DMS 273 treated with DMSO at 0.1 percent for 48 hours (cell line): ENCODE measurements around the gene TENM3.
"Not testable (repeated sequence)": the region's sequence is repeated elsewhere in the genome, so short reads cannot be mapped to it uniquely, and the experiment has no call there.

Source experiments
- DNase-seq: peaks from one replicate; lab custom pipeline; 2025; lab: John Stamatoyannopoulos, UW

TENM3 gene

GRCh38 chr4:182337366-182337765 is 94.2 kb downstream of the TENM3 start:
- DNase-seq: no peak

GRCh38 chr4:182338063-182338462 is 94.9 kb downstream of the TENM3 start:
- DNase-seq: no peak

- DNase-seq: no peak
These were observed 95.5 kb downstream of the TENM3 start for GRCh38 chr4:182338746-182339145.

GRCh38 chr4:182339221-182339641 is 96.0 kb downstream of the TENM3 start:
- DNase-seq: peak; percentile 27

DNA sequence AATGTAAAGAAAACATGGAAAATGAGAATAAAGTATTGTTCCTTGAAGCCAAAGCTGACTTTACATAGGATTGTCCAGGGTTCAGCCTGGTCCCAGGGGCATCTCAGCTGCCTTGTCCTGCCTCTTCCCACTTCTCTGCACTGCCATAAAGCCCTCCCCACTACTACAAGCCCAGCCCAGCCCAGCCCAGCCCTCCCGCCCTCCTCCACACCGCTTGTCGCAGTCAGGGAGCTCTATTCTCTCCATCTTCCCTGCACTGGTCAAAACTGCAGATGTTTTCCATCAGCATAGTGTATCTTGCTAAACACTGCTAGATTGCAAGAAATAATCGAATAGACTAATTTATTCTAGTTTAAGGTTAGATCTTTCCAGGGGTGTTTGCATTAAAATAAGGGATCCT is 100.3 kb downstream of the TENM3 start:
- DNase-seq: no peak

- DNase-seq: no peak
These were observed 101.8 kb downstream of the TENM3 start for GRCh38 chr4:182344968-182345367.

- no peak for DNase-seq
These were observed 103.0 kb downstream of the TENM3 start for GRCh38 chr4:182346250-182346649.

DNA sequence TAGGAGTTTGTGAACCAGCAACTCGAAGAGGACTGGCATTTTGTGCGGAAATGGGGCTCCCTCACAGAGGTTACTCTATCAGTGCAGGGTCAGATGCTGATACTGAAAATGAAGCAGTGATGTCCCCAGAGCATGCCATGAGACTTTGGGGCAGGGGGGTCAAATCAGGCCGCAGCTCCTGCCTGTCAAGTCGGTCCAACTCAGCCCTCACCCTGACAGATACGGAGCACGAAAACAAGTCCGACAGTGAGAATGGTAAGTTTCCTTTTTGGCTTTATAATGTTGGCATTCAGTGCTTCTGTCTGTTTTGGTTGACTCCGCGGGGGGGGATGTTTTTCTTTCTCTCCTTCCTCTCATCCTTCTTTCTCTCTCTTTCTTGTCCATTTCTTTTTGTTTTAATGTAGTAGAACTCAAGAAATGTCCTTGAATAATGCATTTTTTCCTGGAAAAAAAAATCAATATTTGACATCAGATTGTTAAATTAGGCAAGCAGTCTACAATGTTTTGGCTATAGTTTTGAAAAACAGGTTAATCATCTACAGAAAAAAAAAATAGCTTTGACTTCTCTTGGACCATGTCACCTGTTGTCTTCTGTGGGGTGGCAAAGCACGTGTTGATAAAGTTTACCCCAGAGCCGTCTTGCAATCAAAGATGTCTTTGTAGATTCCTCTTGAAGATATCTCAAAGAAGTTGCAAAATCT is 103.6 kb downstream of the TENM3 start:
- DNase-seq: no peak

GRCh38 chr4:182348779-182349326 is 105.7 kb downstream of the TENM3 start:
- DNase-seq: no peak

- no peak for DNase-seq
These were observed 106.8 kb downstream of the TENM3 start for GRCh38 chr4:182350041-182350440.

- DNase-seq: no peak
These were observed 108.3 kb downstream of the TENM3 start for GRCh38 chr4:182351485-182351884.

- DNase-seq: no peak
These were observed 110.9 kb downstream of the TENM3 start for GRCh38 chr4:182354106-182354505.

DNA sequence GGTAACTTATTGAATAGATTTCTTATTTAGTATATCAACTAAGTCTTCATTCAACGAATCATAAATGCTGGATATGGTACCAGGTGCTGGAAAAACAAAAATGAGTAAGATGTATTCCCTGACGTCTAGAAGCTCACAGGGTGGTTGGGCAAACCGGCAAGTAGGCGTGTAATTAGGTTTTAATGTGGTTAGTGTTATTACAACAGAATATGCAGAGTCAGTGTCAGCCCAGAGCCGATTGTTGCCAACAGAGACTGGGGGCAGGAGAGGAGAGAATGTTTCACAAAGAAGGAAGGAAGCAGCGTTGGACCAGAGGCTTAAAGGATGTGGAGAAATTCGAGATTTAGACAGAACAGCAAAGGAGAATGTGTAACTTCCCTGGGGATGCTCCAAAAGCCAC is 111.7 kb downstream of the TENM3 start:
- no peak for DNase-seq

DNA sequence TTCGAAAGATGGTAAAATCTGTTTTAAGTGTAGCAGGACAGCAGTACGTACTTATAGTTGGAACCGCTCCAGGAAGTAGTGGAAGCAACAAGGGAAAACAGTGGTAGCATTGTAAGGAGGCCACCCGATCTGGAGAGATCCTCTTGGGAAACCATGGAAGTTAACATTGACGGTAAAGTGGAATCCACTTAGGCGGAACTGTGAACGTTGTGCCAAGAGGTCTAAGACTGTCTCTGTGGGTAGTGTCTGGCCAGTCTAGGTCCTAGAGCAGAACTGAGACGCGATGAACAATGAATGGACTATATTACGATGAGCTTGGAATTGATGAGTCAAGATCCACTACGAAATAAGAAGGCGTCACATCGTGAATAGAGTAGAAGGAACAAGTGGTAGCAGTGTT is 124.0 kb downstream of the TENM3 start:
- no peak for DNase-seq

DNA sequence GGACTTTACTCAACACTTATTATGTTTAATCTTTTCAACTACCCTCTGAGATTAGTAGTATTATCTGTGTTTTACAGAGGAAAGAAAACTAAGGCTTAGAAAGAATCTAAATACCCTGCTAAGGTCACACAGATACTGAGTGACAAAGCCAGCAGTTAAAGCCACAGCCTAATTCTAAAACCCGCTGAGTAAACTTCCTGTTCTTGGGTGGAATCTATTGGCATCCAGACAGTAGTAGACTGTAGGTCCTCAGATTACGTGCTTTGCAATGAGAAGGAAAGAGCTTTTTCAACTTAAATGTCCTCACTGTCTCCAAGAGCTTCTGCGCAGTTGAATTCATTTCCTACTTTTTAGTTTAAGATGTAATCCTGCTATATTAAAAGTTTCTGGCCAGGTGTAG is 126.0 kb downstream of the TENM3 start:
- no peak for DNase-seq

DNA sequence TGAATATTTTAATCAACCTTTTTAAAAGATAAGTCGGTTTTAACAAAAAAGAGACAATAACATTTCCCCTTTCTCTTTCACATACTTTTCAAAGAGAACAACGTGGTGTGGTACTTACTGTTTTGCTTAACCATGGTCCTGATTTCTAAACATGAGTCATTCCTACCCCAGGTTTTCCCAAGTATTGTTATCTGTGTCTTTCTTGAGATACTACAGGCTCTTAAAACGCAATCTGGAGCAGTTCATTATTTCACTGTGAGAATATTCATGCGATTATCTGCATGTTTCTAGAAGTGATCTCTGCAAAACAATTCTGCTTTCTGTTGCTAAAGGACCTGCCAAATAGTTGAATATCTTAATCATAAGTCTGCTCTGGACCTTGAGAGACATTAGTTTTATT is 127.3 kb downstream of the TENM3 start:
- DNase-seq: no peak

DNA sequence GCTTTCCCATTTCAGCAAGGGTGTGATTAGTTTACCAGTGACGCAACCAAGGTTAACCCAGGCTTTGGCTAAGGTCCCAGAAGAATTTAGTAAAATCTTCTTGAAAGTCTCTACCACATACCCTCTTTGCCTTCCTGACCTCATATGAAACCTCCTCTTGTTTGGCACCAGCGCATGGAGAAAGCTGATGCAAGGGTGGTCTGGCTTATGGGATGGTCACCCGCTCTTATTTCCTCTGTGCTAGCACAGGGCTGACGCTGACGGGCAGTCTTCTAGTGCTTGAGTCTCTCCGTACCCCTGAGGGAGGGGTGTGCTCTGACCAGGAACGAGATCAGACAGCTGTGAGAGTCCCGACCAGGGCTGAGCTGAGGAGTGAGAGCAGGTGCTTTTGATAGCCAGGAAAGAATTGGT is 137.6 kb downstream of the TENM3 start:
- no peak for DNase-seq

DNA sequence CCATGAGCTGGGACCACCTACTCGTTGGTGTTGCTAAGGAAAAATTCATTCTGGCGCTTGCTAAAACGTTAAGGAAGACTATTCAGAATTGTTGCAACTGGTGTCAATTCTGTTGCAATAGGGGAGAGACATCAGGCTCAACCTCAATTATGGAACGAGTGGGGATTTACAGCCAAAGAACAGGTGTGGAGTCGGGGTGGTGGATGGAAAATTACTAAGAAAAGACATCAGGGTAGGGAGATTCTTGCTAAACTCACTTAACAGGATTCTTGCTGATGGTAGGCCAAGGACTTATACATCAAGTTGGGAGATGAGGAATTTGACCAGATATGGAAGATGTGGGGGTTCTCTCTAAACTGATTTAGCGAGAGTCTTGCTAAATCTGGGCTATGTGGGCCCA is 139.7 kb downstream of the TENM3 start:
- no peak for DNase-seq

GRCh38 chr4:182384631-182385091 is 141.5 kb downstream of the TENM3 start:
- DNase-seq: no peak

DNA sequence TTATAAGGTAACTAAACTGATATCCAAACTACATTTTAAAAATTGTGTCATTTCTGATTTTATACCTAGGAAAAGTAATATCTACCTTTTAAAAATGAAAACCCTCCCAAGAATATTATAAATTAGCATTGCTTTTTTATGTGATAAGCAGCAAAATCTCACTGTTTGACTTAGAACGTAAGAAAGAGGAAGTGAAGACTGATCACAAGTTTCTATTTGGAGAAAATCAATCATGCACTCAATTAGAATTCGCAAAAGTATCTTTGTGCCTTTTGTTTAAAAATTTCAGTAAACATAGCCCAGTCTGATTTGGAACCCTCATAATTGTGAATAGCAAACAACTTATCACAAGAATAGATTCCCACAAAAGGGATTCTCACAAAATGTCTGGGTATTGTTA is 142.7 kb downstream of the TENM3 start:
- DNase-seq: no peak

GRCh38 chr4:182386576-182386975 is 143.4 kb downstream of the TENM3 start:
- DNase-seq: not testable (repeated sequence)

DNA sequence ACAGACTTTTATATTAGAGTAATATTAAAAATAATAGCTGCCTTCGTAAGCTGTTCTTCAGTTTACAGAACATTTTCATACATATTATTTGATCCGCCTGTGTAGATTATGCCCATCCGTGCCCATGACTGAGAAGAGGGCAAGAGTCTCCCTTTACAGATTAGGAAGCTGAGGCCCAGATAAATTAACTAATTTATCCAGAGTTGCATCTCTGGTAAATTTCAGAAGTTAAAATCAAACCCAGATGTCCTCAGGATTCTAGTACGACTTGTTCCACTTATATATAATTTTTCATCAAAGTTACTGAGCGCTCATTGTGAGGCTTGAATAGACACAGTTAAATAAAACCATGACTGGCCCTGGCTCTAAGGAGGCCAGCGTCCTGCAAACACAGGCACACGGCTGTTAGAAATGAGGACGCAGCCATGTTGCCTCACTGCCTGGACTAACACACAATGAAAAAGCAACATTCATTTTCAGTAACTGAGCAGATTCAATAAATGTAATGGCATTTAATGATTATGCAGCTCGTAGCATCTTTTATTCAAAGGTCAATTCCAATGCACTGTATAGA is 148.0 kb downstream of the TENM3 start:
- no peak for DNase-seq

DNA sequence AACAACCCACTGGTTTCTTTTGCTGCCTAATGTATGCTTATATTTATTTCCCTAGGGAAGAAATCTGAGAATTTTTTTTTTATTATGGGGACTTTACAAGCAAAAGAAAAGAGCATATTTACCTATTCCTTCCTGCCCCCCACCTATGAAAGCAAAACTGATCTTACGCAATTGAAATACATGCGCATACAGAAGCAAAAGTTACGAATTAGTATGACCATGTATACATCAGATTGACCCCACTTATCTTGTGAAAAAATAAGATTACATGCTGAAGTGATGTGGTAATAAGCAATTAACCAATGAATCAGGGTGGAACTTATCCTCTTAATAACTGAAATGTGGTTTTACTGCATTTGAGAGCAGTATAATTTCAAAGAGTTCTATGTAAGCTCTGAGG is 151.0 kb downstream of the TENM3 start:
- no peak for DNase-seq

GRCh38 chr4:182400081-182400480 is 156.9 kb downstream of the TENM3 start:
- DNase-seq: no peak
